Erythroblast (primary cell): ENCODE data around the gene WDFY4.

ENCODE experiments used
- GATA1 ChIP-seq: IDR thresholded peaks from 2 replicates; pipeline ENCODE4 v1.6.1; 2011; ENCODE audit warnings: low read depth, mild to moderate bottlenecking, control low read depth, low read length, moderate library complexity
- POLR2A ChIP-seq: IDR thresholded peaks from 2 replicates; pipeline ENCODE4 v1.6.1; 2011; ENCODE audit warnings: mild to moderate bottlenecking, low read length

GRCh38 chr10:48740988-48741387 is 56.3 kb downstream of the WDFY4 start:
- TF ChIP-seq POLR2A = no peak
- TF ChIP-seq GATA1 = no peak
